GM12872 (cell line): ENCODE data around the gene AP2A2.

Experiments used
- CTCF ChIP-seq: IDR thresholded peaks from 3 replicates; pipeline ENCODE4 v1.5.1; 2011; ENCODE audit warnings: low read depth, mild to moderate bottlenecking, low read length, moderate library complexity; ENCODE audit not compliant: insufficient read depth

The AP2A2 gene

DNA sequence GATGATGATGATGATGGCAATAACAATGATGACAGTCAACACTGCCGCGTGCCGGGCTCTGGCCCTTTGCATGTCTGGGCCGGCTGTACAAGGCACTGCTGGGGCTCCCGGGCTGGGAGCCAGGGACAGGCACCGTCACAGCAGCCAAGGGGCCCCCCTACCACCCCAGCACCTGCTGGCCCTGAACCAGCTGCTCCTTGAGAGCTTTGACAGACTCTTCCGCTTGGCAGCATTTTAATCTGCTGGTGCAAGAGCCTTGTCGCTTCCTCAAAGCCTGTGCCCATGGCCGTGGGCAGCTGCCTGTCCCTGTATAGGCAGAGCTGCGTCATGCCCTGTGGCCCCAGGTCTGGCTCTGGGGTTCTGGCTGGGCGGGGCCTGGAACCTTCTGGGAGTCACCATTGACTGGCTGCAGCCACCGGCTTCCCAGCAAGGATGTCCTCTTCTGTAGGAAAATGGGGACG is 123.8 kb downstream of the AP2A2 start:
- TF ChIP-seq CTCF = no peak

DNA sequence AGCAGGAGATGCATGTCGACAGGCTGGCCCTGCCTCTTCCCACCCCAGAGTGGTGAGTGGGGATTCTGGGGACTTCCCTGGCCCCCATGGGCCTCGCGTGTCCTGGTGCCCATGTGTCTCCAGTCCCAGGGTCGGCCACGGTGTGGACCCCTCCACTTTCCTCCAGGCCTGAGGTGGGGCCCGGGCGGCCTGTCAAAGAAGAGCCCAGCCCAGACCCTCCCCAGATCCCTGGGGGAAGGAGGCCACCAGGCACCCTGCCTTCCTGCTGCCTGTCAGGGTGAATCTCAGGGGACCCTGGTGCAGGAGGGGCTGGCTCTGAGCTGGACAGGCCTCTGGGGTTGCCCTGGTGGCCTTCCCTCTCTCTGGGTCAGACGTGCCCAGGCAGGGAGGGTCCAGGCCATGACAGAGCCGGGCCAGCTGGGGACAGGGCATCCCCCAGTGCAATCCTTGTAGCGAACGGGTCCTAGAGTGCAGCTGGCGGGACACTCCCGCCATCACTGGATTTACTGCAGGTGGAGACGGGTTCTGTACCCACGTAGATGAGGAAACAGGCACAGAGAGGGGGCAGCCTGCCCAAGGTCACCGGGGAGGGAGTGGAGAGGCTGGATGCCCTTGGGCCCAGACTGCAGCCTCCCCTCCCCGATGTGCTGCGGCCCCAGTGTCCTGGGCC is 124.4 kb downstream of the AP2A2 start:
- no peak for TF ChIP-seq CTCF

DNA sequence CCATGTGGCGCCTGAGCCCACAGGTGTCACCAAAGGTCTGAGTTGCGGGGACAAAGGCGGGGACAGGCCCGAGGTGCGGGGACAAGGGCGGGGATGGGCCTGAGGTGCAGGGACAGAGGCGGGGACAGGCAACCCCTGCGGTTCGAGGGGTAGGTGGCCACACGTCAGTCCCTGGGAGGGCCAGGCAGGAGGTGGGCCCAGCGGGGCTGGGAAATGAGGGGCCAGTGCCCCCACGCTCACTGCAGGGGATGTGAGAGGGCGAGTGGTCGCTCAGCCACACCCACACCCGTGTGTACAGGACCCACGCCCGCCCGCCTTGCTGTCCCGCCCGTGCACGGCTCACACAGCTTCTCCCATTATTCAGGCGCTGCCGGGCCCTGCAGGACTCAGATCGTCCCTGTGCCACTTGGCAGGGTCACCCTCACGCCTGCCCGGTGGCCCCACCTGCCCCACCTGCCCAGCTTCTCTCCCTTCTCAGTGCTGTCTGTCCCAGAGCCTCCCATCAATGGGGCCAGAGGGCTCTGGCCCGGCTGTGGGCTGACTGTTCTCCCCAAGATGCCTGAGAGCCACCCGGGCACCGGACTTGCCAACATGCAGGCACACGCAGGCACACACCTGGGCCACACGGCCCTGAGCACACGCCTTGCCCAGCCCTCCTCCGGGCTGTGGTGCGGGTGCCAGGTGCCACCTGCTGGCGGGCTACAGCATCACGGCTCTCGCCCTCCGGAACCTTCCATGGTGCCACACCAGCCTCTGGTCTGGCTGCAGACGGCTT is 125.1 kb downstream of the AP2A2 start:
- TF ChIP-seq CTCF = peak; percentile 97

- no peak for TF ChIP-seq CTCF
Measured at GRCh38 chr11:1051356-1052132, 125.9 kb downstream of the AP2A2 start.

DNA sequence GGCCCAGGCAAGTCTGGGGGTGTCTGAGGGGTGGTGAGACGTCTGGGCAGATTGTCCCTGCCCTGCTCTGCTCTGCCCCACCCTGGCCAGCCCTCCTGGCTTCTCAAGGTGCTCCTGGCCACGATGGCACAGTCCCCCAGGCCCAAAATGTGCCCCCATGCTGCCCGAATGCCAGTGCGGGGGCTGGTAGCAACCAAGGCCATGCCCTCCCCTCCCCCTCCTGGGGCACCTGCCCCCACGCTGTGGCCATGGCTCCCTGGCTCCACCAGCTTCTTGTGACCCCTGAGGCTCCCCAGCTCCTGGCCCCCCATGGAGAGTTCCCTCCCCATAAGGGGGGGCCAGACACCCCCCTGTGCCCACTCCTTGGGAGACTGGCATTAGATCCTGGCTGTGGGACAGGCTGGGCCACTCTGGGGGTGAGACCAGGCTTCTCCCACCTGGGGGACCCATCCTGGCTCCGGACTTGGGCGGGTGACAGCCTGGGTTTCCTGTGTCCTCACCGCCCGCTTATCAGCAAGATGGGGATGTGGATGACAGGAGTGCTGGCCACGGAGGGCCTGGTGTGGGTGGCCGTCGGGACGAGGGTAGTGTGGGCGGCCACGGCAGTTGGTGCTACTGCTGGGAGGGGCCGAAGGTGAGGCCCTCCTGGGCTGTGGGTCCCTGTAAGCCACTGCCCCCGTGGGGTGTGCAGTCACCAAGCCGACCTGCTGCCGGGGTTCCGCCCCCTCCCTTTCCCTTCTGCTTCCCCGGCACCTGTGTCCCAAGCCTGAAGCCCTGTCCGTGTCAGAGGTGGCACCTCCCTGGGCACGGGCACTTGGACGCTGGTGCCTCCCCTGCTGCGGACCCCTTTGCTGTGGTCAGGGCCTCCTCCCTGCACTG is 126.7 kb downstream of the AP2A2 start:
- no peak for TF ChIP-seq CTCF

DNA sequence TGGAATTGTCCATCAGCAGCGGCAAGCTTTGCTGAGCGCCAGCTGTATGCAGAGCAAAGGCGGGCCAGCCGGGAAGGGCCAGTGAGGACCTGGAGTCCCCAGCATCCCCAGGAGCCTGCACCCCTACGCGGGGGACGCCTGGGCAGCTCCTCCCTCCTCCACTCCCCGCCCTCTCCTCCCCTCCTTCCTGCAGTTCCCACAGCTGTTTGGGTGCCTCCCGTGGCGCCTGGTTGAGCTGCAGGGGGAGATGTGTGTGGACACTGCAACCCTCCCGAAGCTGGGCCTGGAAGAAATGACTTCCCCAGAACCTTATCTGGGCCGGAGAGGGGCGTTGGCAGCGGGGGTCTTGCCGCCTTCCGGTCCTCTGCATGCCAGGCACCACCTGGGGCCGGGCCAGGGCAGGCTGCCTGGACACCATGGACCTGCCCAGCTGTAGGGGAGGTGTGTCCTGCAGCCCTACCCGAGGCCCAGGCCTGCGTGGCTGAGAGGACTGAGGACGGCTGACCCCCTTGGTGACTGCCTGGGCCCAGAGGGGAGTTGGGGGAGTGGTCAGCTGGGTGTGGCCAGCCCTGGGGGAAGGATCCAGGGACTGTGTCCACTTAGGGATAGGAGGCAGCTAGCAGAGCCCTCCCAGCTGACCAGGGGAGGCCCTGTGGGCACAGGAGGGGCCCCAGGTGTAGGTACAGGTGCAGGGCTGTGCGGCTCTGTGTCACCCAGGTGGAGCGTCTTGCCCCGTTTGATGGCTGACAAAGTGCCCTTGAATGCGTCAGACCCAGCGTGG is 127.6 kb downstream of the AP2A2 start:
- TF ChIP-seq CTCF = no peak
